ENCODE measurements around the gene GPR32. TPM values are rescaled to one million over a fixed set of nuclear protein-coding genes. Genes with fewer than 3 reads are reported as not detected.

The GPR32 gene
- total RNA-seq, 2 donors from 2014 or later: not detected

GRCh38 chr19:50728084-50728737 lies 42.1 kb upstream of the GPR32 start:
- peak; percentile 51 to 72 (median 59) for DNase-seq
- Histone ChIP-seq H3K4me1 (peaks cover 23% of the 10 kb centered on the region), H3K4me3 (no peak overlapping the region), H3K36me3 (replicated peaks in 1 of 2; ENCODE audit: insufficient read depth in 1 of 2, low read depth in 2 of 2) (no peaks in the 10 kb centered on the region), H3K27ac (no peak overlapping the region), H3K27me3 (no peaks in the 10 kb centered on the region), H3K9me3 (no peaks in the 10 kb centered on the region)
- intact Hi-C loops (cut with DNase I): no loop called here
- TF ChIP-seq, protein P1, sequence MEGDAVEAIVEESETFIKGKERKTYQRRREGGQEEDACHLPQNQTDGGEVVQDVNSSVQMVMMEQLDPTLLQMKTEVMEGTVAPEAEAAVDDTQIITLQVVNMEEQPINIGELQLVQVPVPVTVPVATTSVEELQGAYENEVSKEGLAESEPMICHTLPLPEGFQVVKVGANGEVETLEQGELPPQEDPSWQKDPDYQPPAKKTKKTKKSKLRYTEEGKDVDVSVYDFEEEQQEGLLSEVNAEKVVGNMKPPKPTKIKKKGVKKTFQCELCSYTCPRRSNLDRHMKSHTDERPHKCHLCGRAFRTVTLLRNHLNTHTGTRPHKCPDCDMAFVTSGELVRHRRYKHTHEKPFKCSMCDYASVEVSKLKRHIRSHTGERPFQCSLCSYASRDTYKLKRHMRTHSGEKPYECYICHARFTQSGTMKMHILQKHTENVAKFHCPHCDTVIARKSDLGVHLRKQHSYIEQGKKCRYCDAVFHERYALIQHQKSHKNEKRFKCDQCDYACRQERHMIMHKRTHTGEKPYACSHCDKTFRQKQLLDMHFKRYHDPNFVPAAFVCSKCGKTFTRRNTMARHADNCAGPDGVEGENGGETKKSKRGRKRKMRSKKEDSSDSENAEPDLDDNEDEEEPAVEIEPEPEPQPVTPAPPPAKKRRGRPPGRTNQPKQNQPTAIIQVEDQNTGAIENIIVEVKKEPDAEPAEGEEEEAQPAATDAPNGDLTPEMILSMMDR (IDR thresholded peaks at IDR 0.05): no peak
- no peak for TF ChIP-seq POLR2A (IDR thresholded peaks at IDR 0.05)
- 19 to 24% methylated on average over 24 to 39 of the region's 39 CpGs for WGBS, 2 donors
- no peak for ATAC-seq

DNA sequence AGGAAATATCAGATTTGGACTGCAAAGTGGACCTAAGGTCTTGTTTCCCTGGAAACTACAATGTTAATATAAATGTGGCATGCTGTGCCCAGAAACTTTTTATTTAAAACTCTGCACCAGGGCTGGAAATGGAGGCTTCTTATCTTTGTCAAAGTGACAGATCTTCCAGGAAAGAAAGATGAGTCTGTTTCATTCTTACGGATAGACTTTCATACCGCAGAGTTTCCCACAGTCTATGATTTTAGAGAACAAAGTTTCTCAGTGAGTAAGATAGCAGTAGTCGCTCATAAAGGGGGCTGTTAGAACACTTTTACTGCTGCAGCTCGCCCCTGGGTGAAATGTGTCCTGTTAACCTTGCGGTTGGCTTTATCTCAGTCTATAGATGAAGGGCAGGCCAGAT lies 40.4 kb upstream of the GPR32 start:
- Histone ChIP-seq H3K9me3 (no peaks in the 10 kb centered on the region), H3K27me3 (no peaks in the 10 kb centered on the region), H3K27ac (no peak overlapping the region), H3K36me3 (replicated peaks in 1 of 2; ENCODE audit: insufficient read depth in 1 of 2, low read depth in 2 of 2) (no peaks in the 10 kb centered on the region), H3K4me3 (no peak overlapping the region), H3K4me1 (peaks cover 9% of the 10 kb centered on the region)
- intact Hi-C loops (cut with DNase I): no loop called here
- whole genome bisulfite sequencing, 2 donors: 43 to 66% methylated on average over 5 of the region's 5 CpGs
- ATAC-seq: no peak
- no peak for DNase-seq
- no peak for TF ChIP-seq POLR2A (IDR thresholded peaks at IDR 0.05)
- TF ChIP-seq, protein P1 (IDR thresholded peaks at IDR 0.05): no peak

- Histone ChIP-seq H3K27ac (no peak overlapping the region), H3K27me3 (no peaks in the 10 kb centered on the region), H3K4me1 (no peaks in the 10 kb centered on the region), H3K4me3 (no peak overlapping the region), H3K36me3 (replicated peaks in 1 of 2; ENCODE audit: insufficient read depth in 1 of 2, low read depth in 2 of 2) (no peaks in the 10 kb centered on the region), H3K9me3 (no peaks in the 10 kb centered on the region)
- ATAC-seq (no peak), DNase-seq (no peak)
- intact Hi-C loops (cut with DNase I): no loop called here
- TF ChIP-seq POLR2A (IDR thresholded peaks at IDR 0.05): no peak
- 43 to 48% methylated on average over 7 of the region's 7 CpGs for WGBS, 2 donors
Measured at GRCh38 chr19:50735869-50736268, 34.4 kb upstream of the GPR32 start.

DNA sequence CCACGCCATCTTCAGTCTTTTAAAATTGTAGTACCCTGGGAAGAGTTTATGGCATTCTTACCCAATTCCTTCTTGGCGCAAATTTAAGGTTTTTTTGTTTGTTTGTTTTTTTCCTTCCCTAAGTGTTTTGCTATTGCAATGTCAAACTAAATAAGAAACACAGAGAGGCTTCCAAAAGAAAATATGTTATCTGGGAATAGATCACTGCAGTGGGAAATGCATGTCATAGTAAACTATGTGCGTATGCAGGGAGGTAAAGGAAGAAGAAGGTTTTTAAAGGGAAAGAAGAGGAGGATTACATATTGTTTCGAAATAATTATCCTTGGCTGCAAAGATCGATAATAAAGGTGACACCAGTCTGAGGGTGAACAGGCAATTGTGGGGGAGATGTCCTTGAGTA lies 33.9 kb upstream of the GPR32 start:
- 43 to 44% methylated on average over 5 of the region's 5 CpGs for WGBS, 2 donors
- no peaks in the 10 kb centered on the region for H3K36me3 ChIP-seq (replicated peaks in 1 of 2; ENCODE audit: insufficient read depth in 1 of 2, low read depth in 2 of 2)
- intact Hi-C loops (cut with DNase I): no loop called here
- no peaks in the 10 kb centered on the region for H3K4me1 ChIP-seq
- no peaks in the 10 kb centered on the region for H3K27me3 ChIP-seq
- no peak for TF ChIP-seq POLR2A (IDR thresholded peaks at IDR 0.05)
- TF ChIP-seq, protein P1 (IDR thresholded peaks at IDR 0.05): no peak
- H3K9me3 ChIP-seq: no peaks in the 10 kb centered on the region
- H3K4me3 ChIP-seq: no peak overlapping the region
- ATAC-seq (no peak), DNase-seq (no peak)
- H3K27ac ChIP-seq: no peak overlapping the region

DNA sequence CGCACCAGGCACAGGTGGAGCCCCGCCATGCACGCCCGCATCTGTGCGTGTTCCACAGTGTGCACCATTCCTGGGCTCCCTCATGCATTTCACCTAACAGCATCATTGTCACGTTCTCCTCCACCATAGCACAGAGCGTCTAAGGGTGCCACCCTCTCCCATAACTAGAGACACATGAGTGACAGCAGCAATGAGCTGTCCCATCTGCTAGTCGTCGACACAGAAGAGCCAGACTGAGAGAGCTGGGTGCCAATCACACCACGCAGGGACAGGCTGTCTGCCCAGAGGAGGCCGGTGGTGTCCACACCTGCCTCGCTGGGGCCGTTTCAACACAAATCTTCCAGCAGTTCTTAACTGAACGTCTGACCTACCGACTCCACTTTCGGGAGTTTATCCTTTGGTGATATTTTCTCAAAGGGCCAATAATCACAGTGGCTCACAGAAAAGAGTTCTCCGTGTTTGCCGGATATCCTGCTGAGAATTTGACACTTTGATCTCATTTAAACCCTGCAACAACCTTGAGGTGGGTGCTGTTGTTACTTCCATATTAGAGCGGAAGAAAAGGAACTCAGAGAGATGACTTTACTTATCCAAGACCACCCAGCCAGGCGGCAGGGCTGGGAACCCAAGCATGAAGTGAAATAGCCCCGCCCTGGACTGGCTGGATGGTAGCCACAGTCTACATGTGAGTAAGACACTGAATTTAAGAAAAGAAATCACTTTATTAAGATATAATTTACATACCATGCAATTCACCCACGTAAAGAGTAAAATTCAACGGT lies 30.9 kb upstream of the GPR32 start:
- Histone ChIP-seq H3K4me3 (no peak overlapping the region), H3K27me3 (no peaks in the 10 kb centered on the region), H3K9me3 (no peaks in the 10 kb centered on the region), H3K4me1 (no peaks in the 10 kb centered on the region), H3K36me3 (replicated peaks in 1 of 2; ENCODE audit: insufficient read depth in 1 of 2, low read depth in 2 of 2) (no peaks in the 10 kb centered on the region), H3K27ac (no peak overlapping the region)
- 59 to 67% methylated on average over 21 to 23 of the region's 23 CpGs for WGBS, 2 donors
- intact Hi-C loops (cut with DNase I): no loop called here
- DNase-seq (no peak), ATAC-seq (no peak)
- no peak for TF ChIP-seq POLR2A (IDR thresholded peaks at IDR 0.05)
- TF ChIP-seq, protein P1 (IDR thresholded peaks at IDR 0.05): no peak

All from body of pancreas (tissue), 4 donors.